DMS53 treated with DMSO at 0.1 percent for 48 hours (cell line): ENCODE measurements around the gene GRK4.

Experiments used
- DNase-seq: peaks from one replicate; lab custom pipeline; 2025; ENCODE audit not compliant: unreplicated experiment; lab: John Stamatoyannopoulos, UW

Gene GRK4

GRCh38 chr4:3010998-3011397, 47.6 kb downstream of the GRK4 start:
- DNase-seq, result no peak

GRCh38 chr4:3011456-3012220, 48.3 kb downstream of the GRK4 start:
- no peak for DNase-seq

- no peak for DNase-seq
Measured at GRCh38 chr4:3013323-3013722, 50.0 kb downstream of the GRK4 start.

GRCh38 chr4:3013839-3014350, 50.5 kb downstream of the GRK4 start:
- no peak for DNase-seq

GRCh38 chr4:3016961-3017360, 53.6 kb downstream of the GRK4 start:
- no peak for DNase-seq

GRCh38 chr4:3017504-3017903, 54.1 kb downstream of the GRK4 start:
- DNase-seq, result no peak

GRCh38 chr4:3019145-3019846, 55.9 kb downstream of the GRK4 start:
- no peak for DNase-seq

GRCh38 chr4:3021127-3021526, 57.8 kb downstream of the GRK4 start:
- no peak for DNase-seq

- DNase-seq, result no peak
Measured at GRCh38 chr4:3021627-3022026, 58.3 kb downstream of the GRK4 start.

- DNase-seq, result no peak
Measured at GRCh38 chr4:3022112-3022511, 58.7 kb downstream of the GRK4 start.

GRCh38 chr4:3022651-3023050, 59.3 kb downstream of the GRK4 start:
- DNase-seq, result no peak

GRCh38 chr4:3025881-3026280, 62.5 kb downstream of the GRK4 start:
- no peak for DNase-seq

GRCh38 chr4:3026540-3026939, 63.2 kb downstream of the GRK4 start:
- no peak for DNase-seq

- DNase-seq, result no peak
Measured at GRCh38 chr4:3029464-3029863, 66.1 kb downstream of the GRK4 start.

GRCh38 chr4:3030566-3031356, 67.4 kb downstream of the GRK4 start:
- DNase-seq, result no peak

GRCh38 chr4:3031357-3032082, 68.1 kb downstream of the GRK4 start:
- DNase-seq, result peak; percentile 29

- no peak for DNase-seq
Measured at GRCh38 chr4:3034231-3034630, 70.9 kb downstream of the GRK4 start.

GRCh38 chr4:3035249-3035648, 71.9 kb downstream of the GRK4 start:
- DNase-seq, result no peak

GRCh38 chr4:3035674-3036073, 72.3 kb downstream of the GRK4 start:
- DNase-seq, result no peak

GRCh38 chr4:3036131-3036952, 73.0 kb downstream of the GRK4 start:
- no peak for DNase-seq
